HepG2 (cell line): ENCODE measurements around the gene IFI30. TPM values are rescaled to one million over a fixed set of nuclear protein-coding genes. Genes with fewer than 3 reads are reported as not detected.

Experiments used
- DPF2 ChIP-seq: sonication (generic); formaldehyde crosslinking; IDR thresholded peaks from 2 replicates; pipeline ENCODE4 v1.4.0; 2020; ENCODE audit warnings: mild to moderate bottlenecking, low read depth, missing genetic modification reagents, borderline replicate concordance
- EEA1 ChIP-seq: sonication (generic); formaldehyde crosslinking; IDR thresholded peaks from 2 replicates; pipeline ENCODE4 v1.5.1; 2020; ENCODE audit warnings: mild to moderate bottlenecking, missing genetic modification reagents, borderline replicate concordance
- GABPB1 ChIP-seq: IDR thresholded peaks from 2 replicates; pipeline ENCODE4 v1.6.1; 2016; ENCODE audit warnings: mild to moderate bottlenecking, missing genetic modification reagents, moderate library complexity, missing compliant biosample characterization
- HDAC1 ChIP-seq: sonication (generic); formaldehyde crosslinking; IDR thresholded peaks from 2 replicates; pipeline ENCODE4 v1.5.1; 2020; ENCODE audit warnings: mild to moderate bottlenecking, missing genetic modification reagents
- PHF8 ChIP-seq: sonication (generic); formaldehyde crosslinking; IDR thresholded peaks from 2 replicates; pipeline ENCODE4 v1.5.0; 2020; ENCODE audit warnings: missing genetic modification reagents
- ZFP36L1 ChIP-seq: sonication (generic); formaldehyde crosslinking; IDR thresholded peaks from 2 replicates; pipeline ENCODE4 v1.8.0; 2022; ENCODE audit warnings: mild to moderate bottlenecking, missing genetic modification reagents, moderate library complexity
- ZFY ChIP-seq: sonication (generic); formaldehyde crosslinking; IDR thresholded peaks from 2 replicates; pipeline ENCODE4 v1.4.0; 2020; ENCODE audit warnings: missing genetic modification reagents
- ZFYVE20 ChIP-seq: sonication (generic); formaldehyde crosslinking; IDR thresholded peaks from 2 replicates; pipeline ENCODE4 v1.8.0; 2023; ENCODE audit warnings: low read depth, mild to moderate bottlenecking, moderate library complexity, missing genetic modification reagents, borderline replicate concordance
- ZMYM3 ChIP-seq: sonication (generic); formaldehyde crosslinking; IDR thresholded peaks from 2 replicates; pipeline ENCODE4 v1.5.1; 2020; ENCODE audit warnings: mild to moderate bottlenecking, missing genetic modification reagents
- ZNF230 ChIP-seq: sonication (generic); formaldehyde crosslinking; IDR thresholded peaks from 2 replicates; pipeline ENCODE4 v1.4.0; 2020; ENCODE audit warnings: mild to moderate bottlenecking, missing genetic modification reagents
- ZNF557 ChIP-seq: sonication (generic); formaldehyde crosslinking; IDR thresholded peaks from 2 replicates; pipeline ENCODE4 v1.4.0; 2020; ENCODE audit warnings: missing genetic modification reagents
- ZNF720 ChIP-seq: sonication (generic); formaldehyde crosslinking; IDR thresholded peaks from 2 replicates; pipeline ENCODE4 v1.4.0; 2020; ENCODE audit warnings: missing genetic modification reagents
- ZNF746 ChIP-seq: sonication (generic); formaldehyde crosslinking; IDR thresholded peaks from 2 replicates; pipeline ENCODE4 v1.8.0; 2022; ENCODE audit warnings: mild to moderate bottlenecking, missing genetic modification reagents
- ZNF83 ChIP-seq: sonication (generic); formaldehyde crosslinking; IDR thresholded peaks from 2 replicates; pipeline ENCODE4 v1.4.0; 2020; ENCODE audit warnings: missing genetic modification reagents, mild to moderate bottlenecking, borderline replicate concordance
- ZNF850 ChIP-seq: sonication (generic); formaldehyde crosslinking; conservative IDR thresholded peaks from 2 replicates; pipeline ENCODE4 v1.9.0; 2021; ENCODE audit warnings: mild to moderate bottlenecking, missing genetic modification reagents
- polyA plus RNA-seq, 8 experiments: library from polyadenylated mRNA; depleted of rRNA in 3 of 8; stranded (reverse) in 7 of 8; unstranded in 1 of 8; fragments of >200 nt; fragmentation: Illumina TruSeq in 4 of 8; extraction: Trizol in 4 of 8; gene quantifications; 2 replicates each; pipeline versions ENCODE4 v1.2.1 to v1.2.3, GENCODE V29; 2011 to 2016; ENCODE audit warnings: low read depth in 4 of 8, missing spikeins in 1 of 8, mixed read lengths in 1 of 8; ENCODE audit not compliant: insufficient read depth in 1 of 8
- total RNA-seq, 5 experiments: library from RNA; depleted of rRNA; stranded (reverse); fragments of >200 nt; fragmentation: Illumina TruSeq; extraction: Trizol; gene quantifications; 2 replicates each; pipeline ENCODE4 v1.2.3, GENCODE V29; 2016; ENCODE audit warnings: low read depth in 1 of 5
- TF ChIP-seq, protein P1 (sequence below): sonication (generic); formaldehyde crosslinking; IDR thresholded peaks from 2 replicates; pipeline ENCODE4 v1.4.0; 2020; ENCODE audit warnings: missing genetic modification reagents, borderline replicate concordance
- TF ChIP-seq, protein P2 (sequence below): sonication (generic); formaldehyde crosslinking; IDR thresholded peaks from 2 replicates; pipeline ENCODE4 v1.9.0; 2021; ENCODE audit warnings: missing genetic modification reagents, borderline replicate concordance
- TF ChIP-seq, protein P3 (sequence below): sonication (generic); formaldehyde crosslinking; conservative IDR thresholded peaks from 2 replicates; pipeline ENCODE4 v1.8.0; 2022; ENCODE audit warnings: missing genetic modification reagents
- TF ChIP-seq, protein P4 (sequence below): sonication (generic); formaldehyde crosslinking; IDR thresholded peaks from 2 replicates; pipeline ENCODE4 v1.4.0; 2020; ENCODE audit warnings: missing genetic modification reagents, borderline replicate concordance

Gene IFI30
- total and polyA plus RNA-seq, 2 of the 13 experiments (the other 11 are each of a cell fraction or from before 2014, with no cell fraction given), result 25.0 to 79.4 TPM

DNA sequence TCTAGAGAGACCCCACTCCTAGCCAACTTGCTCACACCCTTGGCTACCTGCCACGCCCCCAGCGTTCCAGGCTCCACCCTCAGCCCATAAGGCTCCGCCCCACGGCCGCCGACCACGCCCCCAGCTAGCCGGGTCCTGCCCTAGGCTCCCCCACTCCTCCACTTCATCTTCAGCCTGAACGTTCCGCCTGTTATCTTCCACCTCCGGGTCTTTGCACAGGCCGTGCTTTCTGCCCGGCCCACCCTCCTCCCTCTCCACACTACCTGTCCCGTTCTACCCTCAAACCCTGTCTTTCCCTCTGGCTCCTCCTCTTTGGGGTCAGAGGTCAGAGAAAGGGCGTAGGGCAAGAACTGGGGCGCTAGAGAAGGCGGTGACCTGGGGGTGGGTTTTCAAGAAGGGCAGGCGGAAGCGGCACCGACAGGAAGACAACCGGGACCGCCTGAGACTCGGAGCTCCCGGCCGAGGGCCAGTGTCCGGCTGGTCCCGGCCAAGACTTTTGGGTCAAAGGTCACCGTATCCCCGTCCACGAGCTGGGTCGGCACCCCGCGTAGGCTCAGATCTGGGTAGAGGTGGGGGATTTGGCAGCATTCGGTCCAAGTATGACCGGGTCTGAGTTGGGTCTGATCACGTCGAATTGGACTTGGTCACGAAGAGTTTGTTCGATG is 50.4 kb downstream of the IFI30 start (continued):
- TF ChIP-seq ZMYM3 (CRISPR knock-in tag) (peak; percentile 89), EEA1 (CRISPR knock-in tag) (no peak), HDAC1 (CRISPR knock-in tag) (peak; percentile 64), PHF8 (CRISPR knock-in tag) (peak; percentile 39; the same call in 1 of the 2 replicates), GABPB1 (CRISPR knock-in tag) (peak; percentile 79), DPF2 (CRISPR knock-in tag) (no peak), ZNF83 (CRISPR knock-in tag) (no peak), ZFY (CRISPR knock-in tag) (peak; percentile 17), ZNF230 (CRISPR knock-in tag) (no peak), ZFP36L1 (no peak), ZNF557 (CRISPR knock-in tag) (no peak), ZNF746 (CRISPR knock-in tag) (peak; percentile 91), ZFYVE20 (CRISPR knock-in tag) (no peak), ZNF850 (CRISPR knock-in tag) (no peak), ZNF720 (CRISPR knock-in tag) (no peak)
- TF ChIP-seq, protein P1, sequence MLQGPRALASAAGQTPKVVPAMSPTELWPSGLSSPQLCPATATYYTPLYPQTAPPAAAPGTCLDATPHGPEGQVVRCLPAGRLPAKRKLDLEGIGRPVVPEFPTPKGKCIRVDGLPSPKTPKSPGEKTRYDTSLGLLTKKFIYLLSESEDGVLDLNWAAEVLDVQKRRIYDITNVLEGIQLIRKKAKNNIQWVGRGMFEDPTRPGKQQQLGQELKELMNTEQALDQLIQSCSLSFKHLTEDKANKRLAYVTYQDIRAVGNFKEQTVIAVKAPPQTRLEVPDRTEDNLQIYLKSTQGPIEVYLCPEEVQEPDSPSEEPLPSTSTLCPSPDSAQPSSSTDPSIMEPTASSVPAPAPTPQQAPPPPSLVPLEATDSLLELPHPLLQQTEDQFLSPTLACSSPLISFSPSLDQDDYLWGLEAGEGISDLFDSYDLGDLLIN (CRISPR knock-in tag), result no peak
- TF ChIP-seq, protein P2, sequence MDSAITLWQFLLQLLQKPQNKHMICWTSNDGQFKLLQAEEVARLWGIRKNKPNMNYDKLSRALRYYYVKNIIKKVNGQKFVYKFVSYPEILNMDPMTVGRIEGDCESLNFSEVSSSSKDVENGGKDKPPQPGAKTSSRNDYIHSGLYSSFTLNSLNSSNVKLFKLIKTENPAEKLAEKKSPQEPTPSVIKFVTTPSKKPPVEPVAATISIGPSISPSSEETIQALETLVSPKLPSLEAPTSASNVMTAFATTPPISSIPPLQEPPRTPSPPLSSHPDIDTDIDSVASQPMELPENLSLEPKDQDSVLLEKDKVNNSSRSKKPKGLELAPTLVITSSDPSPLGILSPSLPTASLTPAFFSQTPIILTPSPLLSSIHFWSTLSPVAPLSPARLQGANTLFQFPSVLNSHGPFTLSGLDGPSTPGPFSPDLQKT (CRISPR knock-in tag), result no peak
- TF ChIP-seq, protein P3, sequence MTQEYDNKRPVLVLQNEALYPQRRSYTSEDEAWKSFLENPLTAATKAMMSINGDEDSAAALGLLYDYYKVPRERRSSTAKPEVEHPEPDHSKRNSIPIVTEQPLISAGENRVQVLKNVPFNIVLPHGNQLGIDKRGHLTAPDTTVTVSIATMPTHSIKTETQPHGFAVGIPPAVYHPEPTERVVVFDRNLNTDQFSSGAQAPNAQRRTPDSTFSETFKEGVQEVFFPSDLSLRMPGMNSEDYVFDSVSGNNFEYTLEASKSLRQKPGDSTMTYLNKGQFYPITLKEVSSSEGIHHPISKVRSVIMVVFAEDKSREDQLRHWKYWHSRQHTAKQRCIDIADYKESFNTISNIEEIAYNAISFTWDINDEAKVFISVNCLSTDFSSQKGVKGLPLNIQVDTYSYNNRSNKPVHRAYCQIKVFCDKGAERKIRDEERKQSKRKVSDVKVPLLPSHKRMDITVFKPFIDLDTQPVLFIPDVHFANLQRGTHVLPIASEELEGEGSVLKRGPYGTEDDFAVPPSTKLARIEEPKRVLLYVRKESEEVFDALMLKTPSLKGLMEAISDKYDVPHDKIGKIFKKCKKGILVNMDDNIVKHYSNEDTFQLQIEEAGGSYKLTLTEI (CRISPR knock-in tag), result no peak
- TF ChIP-seq, protein P4, sequence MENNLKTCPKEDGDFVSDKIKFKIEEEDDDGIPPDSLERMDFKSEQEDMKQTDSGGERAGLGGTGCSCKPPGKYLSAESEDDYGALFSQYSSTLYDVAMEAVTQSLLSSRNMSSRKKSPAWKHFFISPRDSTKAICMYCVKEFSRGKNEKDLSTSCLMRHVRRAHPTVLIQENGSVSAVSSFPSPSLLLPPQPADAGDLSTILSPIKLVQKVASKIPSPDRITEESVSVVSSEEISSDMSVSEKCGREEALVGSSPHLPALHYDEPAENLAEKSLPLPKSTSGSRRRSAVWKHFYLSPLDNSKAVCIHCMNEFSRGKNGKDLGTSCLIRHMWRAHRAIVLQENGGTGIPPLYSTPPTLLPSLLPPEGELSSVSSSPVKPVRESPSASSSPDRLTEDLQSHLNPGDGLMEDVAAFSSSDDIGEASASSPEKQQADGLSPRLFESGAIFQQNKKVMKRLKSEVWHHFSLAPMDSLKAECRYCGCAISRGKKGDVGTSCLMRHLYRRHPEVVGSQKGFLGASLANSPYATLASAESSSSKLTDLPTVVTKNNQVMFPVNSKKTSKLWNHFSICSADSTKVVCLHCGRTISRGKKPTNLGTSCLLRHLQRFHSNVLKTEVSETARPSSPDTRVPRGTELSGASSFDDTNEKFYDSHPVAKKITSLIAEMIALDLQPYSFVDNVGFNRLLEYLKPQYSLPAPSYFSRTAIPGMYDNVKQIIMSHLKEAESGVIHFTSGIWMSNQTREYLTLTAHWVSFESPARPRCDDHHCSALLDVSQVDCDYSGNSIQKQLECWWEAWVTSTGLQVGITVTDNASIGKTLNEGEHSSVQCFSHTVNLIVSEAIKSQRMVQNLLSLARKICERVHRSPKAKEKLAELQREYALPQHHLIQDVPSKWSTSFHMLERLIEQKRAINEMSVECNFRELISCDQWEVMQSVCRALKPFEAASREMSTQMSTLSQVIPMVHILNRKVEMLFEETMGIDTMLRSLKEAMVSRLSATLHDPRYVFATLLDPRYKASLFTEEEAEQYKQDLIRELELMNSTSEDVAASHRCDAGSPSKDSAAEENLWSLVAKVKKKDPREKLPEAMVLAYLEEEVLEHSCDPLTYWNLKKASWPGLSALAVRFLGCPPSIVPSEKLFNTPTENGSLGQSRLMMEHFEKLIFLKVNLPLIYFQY (CRISPR knock-in tag), result peak; percentile 83; the same call in 1 of the 2 replicates
